Sigmoid colon (tissue), 7 donors: ENCODE data around the gene DENND1B. TPM values are rescaled to one million over a fixed set of nuclear protein-coding genes. Genes with fewer than 3 reads are reported as not detected.
A peak's percentile ranks its signal among the peaks of the same experiment; 100 is the strongest.

Experiments used
- DNase-seq: peaks from one replicate; pipeline ENCODE4 v3.0.0-alpha.2; 2019
- H3K27ac ChIP-seq, 4 donors: fragments of 200-600 bp; sonication (generic); one replicate each; pipeline ENCODE4 v1.5.1; 2016 to 2019; ENCODE audit warnings: mild to moderate bottlenecking in 1 of 4
- H3K27me3 ChIP-seq, 3 donors: fragments of 200-600 bp; sonication (generic); one replicate each; pipeline ENCODE4 v1.5.1; 2019; ENCODE audit warnings: mild to moderate bottlenecking in 1 of 3
- H3K36me3 ChIP-seq, 4 donors: fragments of 200-600 bp; sonication (generic); one replicate each; pipeline ENCODE4 v1.5.1; 2016 to 2019
- H3K4me1 ChIP-seq, 4 donors: fragments of 200-600 bp; sonication (generic); one replicate each; pipeline ENCODE4 v1.5.1; 2017 to 2019
- H3K4me3 ChIP-seq, 4 donors: fragments of 200-600 bp; sonication (generic); one replicate each; pipeline ENCODE4 v1.5.1; 2017 to 2019; ENCODE audit warnings: mild to moderate bottlenecking in 2 of 4, moderate library complexity in 1 of 4
- H3K9me3 ChIP-seq, 4 donors: fragments of 200-600 bp in 3 of 4; sonication (generic) in 3 of 4; one replicate each; pipeline versions ENCODE4 v1.5.1 to v1.6.1; 2013 to 2019
- EP300 ChIP-seq, 4 donors: sonication (generic); formaldehyde crosslinking; IDR thresholded peaks; one replicate each; pipeline ENCODE4 v1.6.1; 2017; ENCODE audit warnings: antibody characterized with exemption in 4 of 4
- POLR2A ChIP-seq, 2 donors: fragments of 450-650 bp; IDR thresholded peaks; one replicate each; pipeline ENCODE4 v1.6.1; 2016; ENCODE audit warnings: antibody characterized with exemption in 2 of 2, mild to moderate bottlenecking in 2 of 2, moderate library complexity in 2 of 2
- POLR2AphosphoS5 ChIP-seq, 4 donors: sonication (generic); formaldehyde crosslinking; IDR thresholded peaks; one replicate each; pipeline ENCODE4 v1.6.1; 2017; ENCODE audit warnings: antibody characterized with exemption in 4 of 4
- WGBS, 2 donors: extraction: QIAGEN DNeasy Blood & Tissue Kit; methylation state at CpG; one replicate each; pipeline ENCODE4 v1.1.7; 2013; 5-methylcytosine and 5-hydroxymethylcytosine counted together
- intact Hi-C: fragments of 100-400 bp; cut with DNase I; formaldehyde crosslinking; loops from one replicate; pipeline ENCODE4 v1.15.1; 2023
- polyA plus RNA-seq, 3 donors: library from polyadenylated mRNA; stranded (reverse); fragments of 200-250 nt; gene quantifications; one replicate each; pipeline ENCODE4 v1.2.3, GENCODE V29; 2013
- total RNA-seq, 4 donors: library from RNA; depleted of rRNA; stranded (reverse); fragments of >200 nt; gene quantifications; one replicate each; pipeline ENCODE4 v1.1.0, GENCODE V29; 2016
- TF ChIP-seq, protein P1 (sequence below), 4 experiments: fragments of 450-650 bp in 3 of 4; fragments of 200-600 bp in 1 of 4; IDR thresholded peaks; one replicate each; pipeline ENCODE4 v1.5.1; 2016 to 2019; ENCODE audit warnings: antibody characterized with exemption in 4 of 4, mild to moderate bottlenecking in 3 of 4, moderate library complexity in 2 of 4
- donor health status: healthy with polysubstance abuse.
- donor health status: Bipolar disorder and iron deficiency.
- donor health status: healthy.

DENND1B gene
- total and polyA plus RNA-seq, 7 donors = 6.6 to 16.8 (median 9.5) TPM

DNA sequence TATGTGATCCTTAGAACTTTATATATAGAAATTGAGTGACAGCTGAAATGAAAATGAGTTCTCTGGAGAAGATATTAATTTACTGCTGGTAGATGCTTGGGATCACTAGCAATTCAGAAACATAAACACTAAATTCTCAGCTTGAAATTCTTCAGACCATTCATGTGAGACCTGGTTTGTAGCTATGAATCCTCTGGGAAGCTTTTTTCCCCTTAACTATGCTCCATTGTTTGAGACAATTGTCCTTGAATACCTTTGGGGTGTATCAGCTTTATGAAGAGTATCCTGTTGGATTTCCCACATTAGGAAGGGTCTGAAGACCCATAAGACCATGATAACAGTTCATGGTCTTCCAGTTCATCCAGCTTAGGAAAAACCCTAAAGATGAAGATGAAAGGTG, 4.6 kb upstream of the DENND1B start:
- no peak for DNase-seq
- H3K27me3 ChIP-seq = no peaks in the 10 kb centered on the region
- H3K27ac ChIP-seq = no peak overlapping the region
- TF ChIP-seq, protein P1, sequence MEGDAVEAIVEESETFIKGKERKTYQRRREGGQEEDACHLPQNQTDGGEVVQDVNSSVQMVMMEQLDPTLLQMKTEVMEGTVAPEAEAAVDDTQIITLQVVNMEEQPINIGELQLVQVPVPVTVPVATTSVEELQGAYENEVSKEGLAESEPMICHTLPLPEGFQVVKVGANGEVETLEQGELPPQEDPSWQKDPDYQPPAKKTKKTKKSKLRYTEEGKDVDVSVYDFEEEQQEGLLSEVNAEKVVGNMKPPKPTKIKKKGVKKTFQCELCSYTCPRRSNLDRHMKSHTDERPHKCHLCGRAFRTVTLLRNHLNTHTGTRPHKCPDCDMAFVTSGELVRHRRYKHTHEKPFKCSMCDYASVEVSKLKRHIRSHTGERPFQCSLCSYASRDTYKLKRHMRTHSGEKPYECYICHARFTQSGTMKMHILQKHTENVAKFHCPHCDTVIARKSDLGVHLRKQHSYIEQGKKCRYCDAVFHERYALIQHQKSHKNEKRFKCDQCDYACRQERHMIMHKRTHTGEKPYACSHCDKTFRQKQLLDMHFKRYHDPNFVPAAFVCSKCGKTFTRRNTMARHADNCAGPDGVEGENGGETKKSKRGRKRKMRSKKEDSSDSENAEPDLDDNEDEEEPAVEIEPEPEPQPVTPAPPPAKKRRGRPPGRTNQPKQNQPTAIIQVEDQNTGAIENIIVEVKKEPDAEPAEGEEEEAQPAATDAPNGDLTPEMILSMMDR (IDR thresholded peaks at IDR 0.05) = no peak
- TF ChIP-seq POLR2AphosphoS5 (IDR thresholded peaks at IDR 0.05) = no peak
- no peak for TF ChIP-seq EP300 (IDR thresholded peaks at IDR 0.05)
- no peak for TF ChIP-seq POLR2A (IDR thresholded peaks at IDR 0.05)
- H3K4me1 ChIP-seq = peaks cover 0 to 7% (median 1%) of the 10 kb centered on the region in 4 donors
- H3K36me3 ChIP-seq = no peaks in the 10 kb centered on the region
- intact Hi-C loops = loop anchor here (10.0 kb wide), 2 partner anchors 125 to 375 kb away; partner anchors contain the start of genes C1orf53 and NEK7
- no peak overlapping the region for H3K4me3 ChIP-seq
- no peaks in the 10 kb centered on the region for H3K9me3 ChIP-seq

DNA sequence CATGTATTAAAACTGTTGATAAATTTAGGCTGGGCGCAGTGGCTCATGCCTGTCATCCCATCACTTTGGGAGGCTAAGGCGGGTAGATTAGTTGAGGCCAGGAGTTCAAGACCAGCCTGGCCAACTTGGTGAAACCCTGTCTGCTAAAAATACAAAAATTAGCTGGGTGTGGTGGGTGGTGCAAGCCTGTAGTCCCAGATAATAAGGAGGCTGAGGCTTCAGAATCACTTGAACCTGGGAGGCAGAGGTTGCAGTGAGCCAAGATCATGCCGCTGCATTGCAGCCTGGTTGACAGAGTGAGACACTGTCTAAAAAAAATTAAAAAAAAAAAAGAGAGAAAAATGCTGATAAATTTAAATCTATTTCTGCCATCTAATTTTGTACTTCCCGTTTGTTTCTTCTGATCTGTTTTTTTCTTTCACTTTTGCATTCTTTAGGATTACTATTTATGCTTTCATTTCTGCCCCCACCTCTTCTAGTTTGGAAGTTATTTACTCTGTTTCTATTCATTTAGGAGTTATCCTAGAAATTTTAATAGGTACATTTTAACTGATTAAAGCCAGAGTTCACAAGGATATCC, 3.2 kb upstream of the DENND1B start:
- intact Hi-C loops = loop anchor here (10.0 kb wide), 2 partner anchors 126 to 376 kb away; partner anchors contain the start of genes C1orf53 and NEK7
- WGBS, 2 donors = 60 to 75% methylated on average over 4 of the region's 4 CpGs

DNA sequence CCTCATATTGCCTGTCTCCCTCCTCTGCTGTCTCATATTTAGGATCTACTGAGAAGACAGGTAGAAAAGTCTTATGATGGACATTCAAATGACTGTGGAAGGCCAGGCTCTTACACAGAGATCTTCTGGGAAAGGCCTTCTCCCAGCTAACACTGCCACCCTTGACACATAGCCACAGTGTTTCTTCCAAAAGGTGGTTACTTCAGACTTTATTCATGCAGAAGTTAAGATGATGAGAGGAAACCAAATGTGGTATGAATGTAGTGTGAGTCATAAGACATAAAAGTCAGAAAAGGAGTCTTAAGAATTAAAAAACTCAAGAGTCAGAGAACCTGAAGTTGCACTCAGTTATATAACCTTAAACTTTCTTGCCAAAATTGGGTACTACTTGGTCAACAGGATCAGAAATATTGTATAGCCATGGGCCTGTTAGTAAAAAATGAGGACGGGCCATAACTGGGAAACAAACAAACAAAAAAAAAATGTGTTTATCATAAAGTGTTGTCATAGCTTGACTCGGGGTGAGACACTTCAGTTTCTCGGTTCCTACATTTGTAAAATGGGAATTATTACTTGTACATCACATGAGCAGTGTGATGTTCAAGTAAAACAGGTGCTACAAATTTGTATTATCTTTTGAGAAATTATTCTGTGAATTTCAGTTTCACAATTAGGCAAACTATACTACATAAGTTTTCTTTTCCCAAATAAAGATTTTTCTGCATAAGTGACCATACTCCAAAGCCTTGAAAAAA, 1.2 kb upstream of the DENND1B start:
- intact Hi-C loops = loop anchor here (10.0 kb wide), 2 partner anchors 128 to 378 kb away; partner anchors contain the start of genes C1orf53 and NEK7
- 46 to 52% methylated on average over 3 of the region's 3 CpGs for WGBS, 2 donors
- TF ChIP-seq EP300 (IDR thresholded peaks at IDR 0.05) = no peak
- no peak for TF ChIP-seq POLR2A (IDR thresholded peaks at IDR 0.05)
- TF ChIP-seq POLR2AphosphoS5 (IDR thresholded peaks at IDR 0.05) = no peak
- TF ChIP-seq, protein P1 (IDR thresholded peaks at IDR 0.05) = no peak
- no peaks in the 10 kb centered on the region for H3K27me3 ChIP-seq
- no peak for DNase-seq
- peak overlapping the region; percentile 85 to 86 (median 86) for H3K27ac ChIP-seq
- H3K4me1 ChIP-seq = peaks cover 0 to 32% (median 22%) of the 10 kb centered on the region in 4 donors
- H3K4me3 ChIP-seq = no peak overlapping the region
- no peaks in the 10 kb centered on the region for H3K36me3 ChIP-seq
- H3K9me3 ChIP-seq = no peaks in the 10 kb centered on the region

More for the DNA sequence above, 3.2 kb upstream of the DENND1B start:
- Histone ChIP-seq H3K9me3 (no peaks in the 10 kb centered on the region), H3K27ac (no peak overlapping the region), H3K36me3 (no peaks in the 10 kb centered on the region), H3K4me1 (peaks cover 0 to 18% (median 12%) of the 10 kb centered on the region in 4 donors), H3K4me3 (no peak overlapping the region), H3K27me3 (no peaks in the 10 kb centered on the region)
- TF ChIP-seq, protein P1 (IDR thresholded peaks at IDR 0.05) = no peak
- TF ChIP-seq EP300 (IDR thresholded peaks at IDR 0.05) (no peak), POLR2AphosphoS5 (IDR thresholded peaks at IDR 0.05) (no peak), POLR2A (IDR thresholded peaks at IDR 0.05) (no peak)
- DNase-seq = no peak

DNA sequence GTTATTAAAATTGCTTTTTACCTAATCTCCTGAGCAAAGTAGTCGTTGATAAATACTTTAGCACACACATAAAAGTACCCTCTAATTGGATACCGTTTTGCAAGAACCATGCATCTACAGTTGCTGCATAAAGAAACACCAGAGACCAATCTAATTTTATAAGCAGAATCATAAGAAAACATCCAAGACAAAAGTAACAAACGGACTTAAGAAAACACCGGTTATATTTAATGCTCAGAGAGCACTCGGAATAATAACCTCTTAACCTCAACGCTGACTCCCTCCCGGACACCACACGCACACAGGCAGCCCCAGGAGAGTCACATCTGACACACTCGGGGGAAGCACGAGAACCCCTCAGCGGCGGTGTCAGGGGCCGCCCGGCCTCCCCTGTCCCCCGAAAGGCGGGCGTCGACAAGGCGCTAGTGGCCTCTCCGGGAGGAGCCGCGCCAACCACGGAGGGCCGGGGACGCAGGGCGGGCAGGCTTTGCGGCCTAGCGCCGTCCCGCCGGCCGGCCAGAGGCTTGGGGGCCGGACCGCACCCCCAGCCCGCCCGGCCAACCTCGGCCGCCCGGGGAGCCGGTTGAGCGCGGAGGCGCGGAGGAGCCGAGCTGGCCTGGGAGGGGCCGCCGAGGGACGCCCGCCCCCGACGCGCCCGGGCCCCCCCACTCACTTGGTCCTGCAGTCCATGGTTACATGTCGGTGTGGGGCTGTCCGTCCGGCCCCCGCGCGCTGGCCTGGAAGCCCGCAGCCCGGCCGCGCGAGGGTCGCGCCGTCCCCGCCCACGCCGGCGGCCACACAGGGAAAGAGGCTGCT, 606 bp downstream of the DENND1B start:
- Histone ChIP-seq H3K9me3 (no peaks in the 10 kb centered on the region), H3K36me3 (no peaks in the 10 kb centered on the region), H3K4me1 (peaks cover 0 to 32% (median 22%) of the 10 kb centered on the region in 4 donors), H3K27ac (peak overlapping the region; percentile 85 to 86 (median 86)), H3K4me3 (peak overlapping the region; percentile 36 to 78 (median 74)), H3K27me3 (no peaks in the 10 kb centered on the region)
- peak; percentile 70 for DNase-seq
- TF ChIP-seq, protein P1 (IDR thresholded peaks at IDR 0.05) = no peak
- no peak for TF ChIP-seq POLR2AphosphoS5 (IDR thresholded peaks at IDR 0.05)
- TF ChIP-seq POLR2A (IDR thresholded peaks at IDR 0.05) = no peak
- no peak for TF ChIP-seq EP300 (IDR thresholded peaks at IDR 0.05)
- intact Hi-C loops = loop anchor here (10.0 kb wide), 2 partner anchors 130 to 380 kb away; partner anchors contain the start of genes C1orf53 and NEK7
- WGBS, 2 donors = 0 to 1% methylated on average over 71 of the region's 71 CpGs
